Stimulated activated CD4-positive, alpha-beta T cell treated with anti-CD3 and anti-CD28 coated beads, TNF-alpha, amount 100 ng/mL, for 1 hour (primary cell): ENCODE results near the gene RHBG.
"Not testable (repeated sequence)": the region's sequence is repeated elsewhere in the genome, so short reads cannot be mapped to it uniquely, and the experiment has no call there.

ENCODE experiments used
- DNase-seq, 3 donors: peaks; one replicate each; pipeline ENCODE4 v3.0.0-alpha.2; 2020; ENCODE audit warnings: low read depth in 3 of 3, low spot score in 1 of 3

Gene RHBG

GRCh38 chr1:156360534-156360933, 8.5 kb upstream of the RHBG start:
- no peak for DNase-seq

GRCh38 chr1:156365754-156366153, 3.3 kb upstream of the RHBG start:
- DNase-seq, result no peak

GRCh38 chr1:156366378-156367166, 2.4 kb upstream of the RHBG start:
- DNase-seq, result no peak

DNA sequence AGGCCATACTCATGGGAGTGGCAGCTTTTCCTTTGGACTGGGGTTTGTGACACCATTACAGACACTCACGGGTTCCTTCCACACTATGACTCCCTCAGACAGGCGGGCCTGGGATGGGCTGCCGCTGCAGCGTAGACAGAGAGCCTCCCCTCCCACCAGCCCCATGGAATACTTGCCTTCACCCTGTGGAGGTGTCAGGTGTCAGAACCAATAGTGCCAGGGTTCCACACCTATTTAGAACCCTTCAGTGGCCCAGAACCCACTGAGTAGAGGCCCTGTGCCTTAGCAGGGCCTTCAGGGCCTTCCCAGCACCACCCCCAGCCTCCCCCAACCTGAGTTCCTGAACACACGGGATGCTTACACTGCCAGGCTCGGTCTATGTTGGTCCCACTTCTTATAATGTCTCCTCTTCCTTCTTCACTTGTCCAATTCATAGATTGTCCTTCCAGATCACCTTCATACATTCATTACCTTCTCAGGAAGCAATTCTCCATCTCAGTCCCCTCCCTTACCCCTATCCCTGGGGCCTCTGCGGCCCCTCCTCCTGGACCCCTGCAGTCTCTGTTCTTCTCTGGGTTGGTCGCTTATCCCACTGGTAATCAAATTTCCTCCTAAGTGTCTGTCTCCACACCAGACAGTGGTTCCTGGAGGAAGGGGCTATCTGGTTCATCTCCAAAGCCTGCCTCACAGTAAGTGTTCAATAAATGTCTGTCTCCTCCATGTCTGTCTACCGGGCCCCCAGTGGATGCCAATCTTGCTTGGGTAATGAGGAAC, 1.4 kb upstream of the RHBG start:
- DNase-seq, result no peak

DNA sequence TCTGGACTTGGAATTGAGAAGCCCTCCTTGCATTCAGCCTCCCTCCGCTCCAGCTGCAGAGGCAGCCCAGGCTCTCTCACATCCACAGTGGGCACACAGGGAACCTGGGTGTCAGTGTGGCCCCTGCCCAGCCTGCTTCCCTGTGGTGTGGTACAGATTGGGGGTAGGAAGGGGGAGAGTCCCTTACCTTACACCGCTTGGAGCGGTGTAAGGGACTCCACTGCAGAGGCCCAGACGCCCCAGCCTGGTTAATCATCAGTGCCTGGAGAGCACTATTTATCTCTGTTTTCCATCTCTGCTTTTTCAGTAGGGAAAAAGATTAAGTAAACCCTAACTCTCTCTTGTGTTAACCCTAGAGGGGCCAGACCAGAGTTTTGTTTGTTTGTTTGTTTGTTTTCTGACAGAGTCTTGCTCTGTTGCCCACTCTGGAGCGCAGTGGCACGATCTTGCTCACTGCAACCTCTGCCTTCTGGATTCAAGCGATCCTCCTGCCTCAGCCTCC, 803 bp upstream of the RHBG start:
- DNase-seq, result no peak

DNA sequence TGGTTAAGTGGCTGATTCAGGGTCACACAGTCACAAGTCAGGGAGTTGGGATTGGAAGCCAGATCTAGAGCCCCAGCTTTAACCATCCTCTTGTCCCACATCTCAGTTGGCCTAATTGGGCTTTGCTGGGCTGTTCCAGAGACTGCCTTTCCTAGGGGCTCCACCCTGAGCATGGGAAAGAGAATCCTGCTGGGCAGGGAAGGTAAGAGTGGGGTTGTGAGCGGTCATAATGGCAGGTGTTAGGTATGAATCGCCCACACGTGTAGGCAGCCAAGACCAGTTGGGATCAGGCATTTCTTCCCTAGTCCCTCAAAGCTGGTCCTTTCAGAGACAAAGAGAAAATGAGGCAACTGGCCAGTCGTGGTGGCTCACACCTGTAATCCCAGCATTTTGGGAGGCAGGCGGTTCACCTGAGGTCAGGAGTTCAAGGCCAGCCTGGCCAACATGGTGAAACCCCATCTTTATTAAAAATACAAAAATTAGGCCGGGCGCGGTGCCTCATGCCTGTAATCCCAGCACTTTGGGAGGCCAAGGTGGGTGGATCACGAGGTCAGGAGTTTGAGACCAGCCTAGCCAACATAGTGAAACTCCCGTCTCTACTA, 775 bp downstream of the RHBG start:
- DNase-seq, result not testable (repeated sequence)

GRCh38 chr1:156371553-156372264, 2.7 kb downstream of the RHBG start:
- no peak for DNase-seq

- DNase-seq, result no peak
These were observed 3.2 kb downstream of the RHBG start for GRCh38 chr1:156372265-156372586.

DNA sequence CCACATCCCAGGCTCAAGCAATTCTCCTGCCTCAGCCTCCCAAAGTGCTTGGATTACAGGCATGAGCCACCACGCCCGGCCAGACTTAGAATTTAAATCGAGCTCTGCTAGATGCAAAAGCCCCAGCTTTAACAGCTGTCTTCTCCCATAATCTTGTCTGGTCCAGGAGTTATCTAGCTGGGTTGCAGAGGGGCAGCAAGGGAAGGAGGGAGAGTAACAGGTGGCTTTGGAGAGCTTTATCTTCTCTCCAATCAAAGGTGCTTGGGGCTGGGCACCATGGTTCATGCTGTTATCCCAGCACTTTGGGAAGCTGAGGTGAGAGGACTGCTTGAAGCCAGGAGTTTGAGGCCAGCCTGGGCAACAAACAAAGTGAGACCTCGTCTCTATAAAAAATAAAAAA, 3.9 kb downstream of the RHBG start:
- no peak for DNase-seq

DNA sequence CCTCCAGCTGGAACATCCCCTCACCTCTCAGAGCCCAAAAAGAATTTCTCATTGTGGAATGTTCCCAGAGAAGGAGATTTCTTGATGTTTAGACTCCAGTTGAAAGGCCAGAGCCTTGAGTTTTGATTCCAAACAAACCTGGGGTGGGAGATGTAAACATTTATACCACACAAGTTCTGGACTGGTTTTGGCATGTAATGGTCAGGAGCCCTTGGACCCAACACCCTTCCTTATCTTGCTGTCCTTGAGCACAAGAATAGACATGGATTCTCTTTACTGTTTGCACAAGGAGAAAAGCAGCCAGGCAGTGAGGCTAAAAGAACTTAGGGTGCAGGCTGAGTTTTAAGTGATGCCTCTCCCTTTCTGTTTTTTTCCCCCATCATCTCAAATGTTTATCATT, 4.5 kb downstream of the RHBG start:
- DNase-seq, result no peak

GRCh38 chr1:156376146-156376545, 7.1 kb downstream of the RHBG start:
- no peak for DNase-seq

DNA sequence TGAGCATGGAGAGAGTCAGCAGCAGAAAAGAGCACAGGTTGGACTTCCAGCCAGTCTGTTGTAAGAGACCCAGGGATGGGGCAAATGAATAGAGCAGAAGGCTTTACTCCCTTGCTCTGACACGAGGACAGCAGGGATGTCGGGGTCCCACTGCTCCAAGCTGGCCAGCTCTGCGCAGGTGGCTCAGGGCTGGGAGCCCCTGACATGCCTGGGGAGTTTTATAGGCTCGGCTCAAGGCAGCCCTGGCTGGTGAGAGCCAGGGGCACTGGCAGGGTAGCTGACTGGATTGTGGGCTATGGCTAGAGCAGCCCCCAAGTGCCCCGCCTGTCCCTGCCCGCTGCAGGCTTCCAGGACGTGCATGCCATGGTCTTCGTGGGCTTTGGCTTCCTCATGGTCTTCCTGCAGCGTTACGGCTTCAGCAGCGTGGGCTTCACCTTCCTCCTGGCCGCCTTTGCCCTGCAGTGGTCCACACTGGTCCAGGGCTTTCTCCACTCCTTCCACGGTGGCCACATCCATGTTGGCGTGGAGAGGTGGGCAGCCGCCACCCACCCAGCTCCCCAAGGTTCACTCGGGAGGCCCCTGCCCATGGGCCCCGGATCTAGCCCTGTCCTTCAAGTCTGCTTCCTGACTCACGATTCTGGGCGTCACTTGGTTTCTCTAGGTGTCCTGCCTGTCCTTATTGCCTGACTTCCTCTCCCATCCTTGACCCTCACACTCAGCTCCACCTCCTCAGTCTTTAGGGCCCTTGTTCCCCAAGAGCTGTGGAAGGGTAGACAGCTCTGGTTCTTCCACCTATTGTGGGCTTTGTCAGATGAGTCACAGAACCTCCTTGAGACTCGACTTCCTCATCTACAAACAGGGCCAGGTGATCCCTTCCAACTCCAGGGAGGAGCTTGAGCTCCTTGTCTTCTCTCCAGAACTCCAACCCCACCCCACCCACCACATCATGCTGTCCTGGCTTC, 8.2 kb downstream of the RHBG start:
- DNase-seq, result no peak

GRCh38 chr1:156378557-156378956, 9.5 kb downstream of the RHBG start:
- DNase-seq, result no peak

GRCh38 chr1:156379420-156380165, 10.6 kb downstream of the RHBG start:
- DNase-seq, result no peak

GRCh38 chr1:156382561-156382960, 13.6 kb downstream of the RHBG start:
- DNase-seq, result no peak

DNA sequence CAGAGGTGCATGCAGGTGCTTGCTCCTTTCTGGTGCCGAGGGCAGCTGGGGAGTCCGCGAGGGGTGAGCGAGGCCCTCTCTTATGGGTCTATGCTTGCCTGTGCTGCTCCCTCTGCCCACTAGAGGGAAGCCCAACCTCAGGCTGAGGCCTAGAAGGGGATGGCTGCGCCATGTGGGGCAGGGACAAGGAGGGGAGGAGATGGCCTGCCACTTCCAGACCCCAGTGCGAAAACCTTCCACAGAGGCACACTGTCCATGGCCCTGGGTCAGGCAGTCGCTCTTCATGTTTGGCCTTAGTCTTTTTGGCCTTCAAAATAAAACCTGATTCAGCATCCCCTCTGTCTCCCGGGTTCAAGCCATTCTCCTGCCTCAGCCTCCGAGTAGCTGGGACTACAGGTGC, 14.0 kb downstream of the RHBG start:
- DNase-seq, result peak; percentile 10 to 41 (median 25)

GRCh38 chr1:156384007-156384406, 15.0 kb downstream of the RHBG start:
- no peak for DNase-seq

- no peak for DNase-seq
These were observed 15.6 kb downstream of the RHBG start for GRCh38 chr1:156384658-156385057.

DNA sequence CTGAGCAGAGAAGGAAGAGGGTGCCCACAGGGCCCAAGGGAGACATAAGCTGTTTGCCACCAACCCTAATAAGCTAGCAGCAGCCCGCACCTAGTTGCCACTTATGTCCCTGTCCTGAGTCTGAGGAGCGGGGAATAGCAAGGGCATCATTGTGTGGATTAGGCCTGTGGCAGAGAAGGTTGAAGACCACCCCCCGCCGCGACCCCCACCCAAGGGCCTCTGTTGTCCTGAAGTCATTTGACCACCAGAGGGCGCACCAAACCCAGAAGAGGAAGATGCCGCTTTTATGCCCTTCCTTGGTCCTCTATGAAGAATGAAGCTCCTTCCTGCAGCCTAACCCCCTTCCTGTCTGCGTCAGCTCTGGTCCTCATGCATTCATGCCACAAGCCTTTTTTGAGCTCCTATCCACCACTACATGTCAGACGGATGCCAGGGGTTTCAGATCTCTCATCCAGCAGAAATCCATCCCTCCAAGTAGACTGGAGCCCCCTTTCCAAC, 16.6 kb downstream of the RHBG start:
- DNase-seq, result peak; percentile 42 to 58 (median 53)
